DMS 273 (cell line): ENCODE measurements around the gene CENATAC.
"Not testable (repeated sequence)": the region's sequence is repeated elsewhere in the genome, so short reads cannot be mapped to it uniquely, and the experiment has no call there.

Experiments used
- DNase-seq: peaks from one replicate; lab custom pipeline; 2025; ENCODE audit not compliant: unreplicated experiment; lab: John Stamatoyannopoulos, UW

Gene CENATAC

DNA sequence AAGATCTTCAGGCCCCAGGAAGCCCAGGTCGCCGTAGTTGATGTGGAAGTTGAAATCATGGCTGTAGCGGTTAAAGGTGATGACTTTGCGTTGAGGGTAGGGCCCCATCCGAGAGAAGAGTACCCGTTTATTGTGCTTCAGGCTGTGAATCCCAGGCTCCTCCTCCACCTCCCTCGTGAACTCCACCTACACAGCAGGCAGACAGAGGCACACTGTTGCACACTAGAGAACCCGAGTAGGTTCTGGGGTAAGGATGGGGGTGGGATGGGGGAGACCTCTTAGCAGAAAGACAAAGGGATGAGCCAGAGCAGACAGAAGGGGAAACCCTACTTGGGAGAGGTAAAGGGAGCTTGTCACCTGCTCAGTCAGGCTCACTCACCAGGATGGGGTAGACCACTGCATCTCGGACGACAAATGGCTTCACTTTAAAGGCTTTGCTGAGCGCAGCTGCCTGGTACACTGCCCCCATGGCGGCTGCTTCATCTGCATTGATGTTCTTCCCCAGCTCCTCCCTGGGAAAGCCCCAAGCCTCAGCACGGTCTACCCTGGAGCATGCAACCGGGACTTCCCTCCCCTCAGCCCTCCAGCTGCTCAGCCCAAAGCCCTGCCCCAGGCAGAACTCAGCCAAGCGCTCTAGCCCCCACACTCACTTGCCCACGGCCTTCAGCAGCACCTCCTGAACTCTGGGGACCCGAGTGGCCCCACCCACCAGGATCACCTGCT, 53.7 kb downstream of the CENATAC start:
- DNase-seq: no peak

DNA sequence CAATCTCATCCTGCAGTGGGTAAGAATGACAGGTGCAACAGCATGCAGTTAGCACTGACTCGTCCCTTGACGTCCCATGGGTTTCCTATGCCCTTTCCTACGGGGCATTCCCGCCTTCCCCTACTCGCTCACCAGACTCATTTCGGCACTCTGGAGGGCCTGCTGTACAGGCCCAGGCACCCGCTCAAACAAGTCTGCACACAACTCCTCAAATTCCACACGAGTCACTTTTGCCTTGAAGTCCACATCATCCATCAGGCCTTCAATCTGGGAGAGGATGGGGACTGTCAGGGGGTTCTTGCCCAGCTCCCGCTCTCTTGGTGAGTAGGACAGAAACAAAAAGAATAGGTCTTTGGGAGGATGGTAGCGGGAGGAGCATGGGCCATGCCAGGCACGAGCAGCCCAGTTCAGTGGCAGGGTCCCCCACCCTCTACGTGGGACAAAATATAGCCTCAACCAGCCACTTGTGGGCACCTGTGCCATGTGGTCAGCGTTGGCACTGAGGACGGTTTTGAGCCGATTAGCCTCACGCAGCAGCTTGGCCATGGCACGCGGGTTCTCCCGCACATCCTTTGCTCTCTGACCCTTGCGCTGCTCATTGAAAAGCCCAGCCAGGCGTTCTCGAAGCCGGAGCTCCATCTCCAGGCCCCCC, 54.4 kb downstream of the CENATAC start:
- no peak for DNase-seq

DNA sequence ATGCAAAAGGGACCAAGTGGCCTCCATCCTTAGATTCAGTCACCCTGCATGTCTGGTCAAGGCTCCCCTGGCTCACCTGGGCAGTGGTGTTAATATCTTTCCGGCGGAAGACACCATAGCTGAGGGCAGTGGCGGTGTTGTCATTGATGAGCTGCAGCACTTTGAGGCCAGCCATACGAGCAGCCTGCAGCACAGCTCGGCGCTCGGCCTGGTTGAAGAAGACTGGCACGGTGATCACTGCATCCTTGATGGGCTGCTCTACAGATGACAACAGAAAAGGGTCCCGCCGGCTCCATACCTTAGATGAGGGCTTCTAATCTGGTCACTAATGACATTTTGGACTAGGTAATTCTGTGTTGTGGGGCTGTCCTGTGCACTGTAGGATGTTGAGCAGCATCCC, 56.5 kb downstream of the CENATAC start:
- no peak for DNase-seq

DNA sequence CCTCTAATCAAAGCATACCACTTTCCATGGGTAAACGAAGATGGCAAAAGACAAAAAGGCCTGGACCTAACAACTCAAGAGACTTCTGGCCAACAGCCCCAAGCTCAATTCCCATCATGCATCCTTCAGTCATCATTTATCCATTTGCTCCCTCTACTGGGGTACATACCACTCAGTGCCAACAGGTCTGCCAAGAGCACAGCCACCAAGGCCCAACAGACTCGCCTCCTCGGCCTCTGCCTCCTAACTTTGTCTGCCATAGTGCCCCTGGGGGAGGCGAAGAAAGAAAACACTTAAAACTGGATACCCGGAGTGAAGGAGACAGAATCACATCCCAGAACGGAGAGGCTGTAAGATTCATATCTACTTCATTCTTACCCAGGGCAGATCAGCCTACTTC, 58.0 kb downstream of the CENATAC start:
- peak; percentile 45 for DNase-seq

- DNase-seq: peak; percentile 42
Measured at GRCh38 chr11:119056421-119056999, 58.6 kb downstream of the CENATAC start.

DNA sequence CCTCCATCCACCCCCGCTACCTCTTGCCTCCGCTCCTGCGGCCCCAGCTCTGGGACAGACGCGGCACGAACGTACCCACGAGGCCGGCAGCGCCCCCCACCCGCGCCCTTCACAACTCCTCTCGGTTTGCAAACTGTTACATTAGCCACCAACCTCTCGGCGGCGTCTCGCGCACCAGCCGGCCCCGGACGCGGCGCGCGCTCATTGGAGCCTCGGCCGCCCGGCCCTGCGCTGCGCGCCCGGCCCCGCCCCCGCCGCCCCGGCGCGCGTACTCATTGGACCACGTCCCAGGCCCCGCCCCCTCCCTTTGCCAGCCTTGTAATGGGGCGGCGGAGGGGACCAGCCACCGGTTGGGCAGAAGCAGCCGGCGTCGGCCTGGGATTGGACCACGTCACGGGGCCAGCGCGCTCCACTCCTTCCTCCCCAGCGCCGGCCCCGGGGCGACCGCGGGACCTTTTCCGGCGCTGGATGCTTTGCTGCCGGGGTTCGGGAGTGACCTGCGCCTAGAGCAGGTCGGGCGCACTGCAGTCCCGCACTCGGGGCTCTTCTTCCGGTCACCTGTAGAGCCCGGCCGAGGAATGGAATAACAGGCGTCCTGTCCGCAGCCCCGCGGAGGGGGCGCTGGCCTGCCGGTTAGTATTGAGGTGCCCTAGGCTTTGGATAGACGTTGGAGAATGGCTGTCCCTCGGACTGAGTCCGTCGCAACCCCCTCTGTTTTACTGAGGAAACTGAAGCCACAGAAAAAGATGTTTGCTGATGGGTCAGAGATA, 59.2 kb downstream of the CENATAC start, which contains the start of gene HYOU1:
Gene HYOU1 (minus strand): TSS at position 206 of the 770 bp plus-strand sequence. CDS start 1,045 bp downstream, outside the sequence.
- peak; percentile 97 for DNase-seq

- DNase-seq: not testable (repeated sequence)
Measured at GRCh38 chr11:119059128-119059527, 61.2 kb downstream of the CENATAC start.

- no peak for DNase-seq
Measured at GRCh38 chr11:119061256-119061655, 63.3 kb downstream of the CENATAC start.

DNA sequence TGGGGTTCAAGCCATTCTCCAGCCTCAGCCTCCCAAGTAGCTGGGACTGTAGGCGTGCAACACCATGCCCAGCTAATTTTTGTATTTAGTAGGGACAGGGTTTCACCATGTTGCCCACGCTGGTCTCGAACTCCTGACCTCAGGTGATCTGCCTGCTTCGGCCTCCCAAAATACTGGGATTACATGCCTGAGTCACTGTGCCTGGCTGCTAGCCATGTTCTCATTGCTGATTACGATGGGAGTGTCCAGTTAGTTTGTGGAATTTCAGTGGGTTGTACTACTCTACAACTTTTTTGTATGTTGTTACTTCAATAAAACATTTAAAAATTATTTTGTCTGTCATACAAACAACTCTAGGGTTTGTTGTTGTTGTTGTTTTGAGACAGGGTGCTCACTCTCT, 64.8 kb downstream of the CENATAC start:
- DNase-seq: no peak

- peak; percentile 41 for DNase-seq
Measured at GRCh38 chr11:119065369-119065768, 67.4 kb downstream of the CENATAC start.
